ENCODE data around the gene SAMD8. TPM values are rescaled to one million over a fixed set of nuclear protein-coding genes. Genes with fewer than 3 reads are reported as not detected.
A peak's percentile ranks its signal among the peaks of the same experiment; 100 is the strongest.

The SAMD8 gene
- polyA plus RNA-seq, 3 donors = 13.0 to 18.8 (median 13.7) TPM

DNA sequence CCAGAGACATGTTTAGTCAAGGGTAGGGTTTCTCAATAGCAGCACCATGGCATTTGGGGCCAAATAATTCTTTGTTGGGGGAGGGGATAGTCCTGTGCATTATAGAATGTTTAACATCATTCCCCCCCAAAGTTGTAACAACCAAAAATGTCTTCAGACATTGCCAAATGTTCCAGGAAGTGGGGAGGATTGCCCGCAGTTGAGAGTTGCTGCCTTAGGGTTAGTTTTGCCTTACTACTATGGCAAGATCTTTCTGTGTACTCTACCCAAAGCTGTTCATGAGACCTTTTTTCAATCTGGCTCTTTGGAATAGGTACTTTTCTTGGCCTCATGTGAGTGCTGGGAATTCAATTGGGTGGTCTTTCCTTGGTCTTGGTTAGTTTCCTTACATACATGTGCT, 34.1 kb downstream of the SAMD8 start:
- H3K4me3 Mint-ChIP-seq = no peak overlapping the region
- peaks cover 28% of the 10 kb centered on the region for H3K4me1 Mint-ChIP-seq
- peaks cover 85% of the 10 kb centered on the region for H3K79me2 ChIP-seq (ENCODE audit: insufficient read depth, low read length)
- intact Hi-C loops (cut with micrococcal nuclease) = no loop called here
- peak overlapping the region; percentile 14 to 96 (median 91) for H3K27ac Mint-ChIP-seq
- H3K9me3 ChIP-seq (replicated peaks in 1 of 2; ENCODE audit: control insufficient read depth in 1 of 2, insufficient read depth in 1 of 2, low read length in 2 of 2) = no peaks in the 10 kb centered on the region
- H4K20me1 ChIP-seq (ENCODE audit: insufficient read depth, low read length) = peaks cover 84% of the 10 kb centered on the region
- H3K9ac ChIP-seq (ENCODE audit: insufficient read depth, low read length, poor library complexity, severe bottlenecking) = no peak overlapping the region
- no peak overlapping the region for H3K4me2 ChIP-seq (replicated peaks; ENCODE audit: extremely low read depth, low read length, poor library complexity, severe bottlenecking)
- no peak overlapping the region for H2AFZ ChIP-seq (ENCODE audit: insufficient read depth, low read depth, low read length, poor library complexity, severe bottlenecking)
- H3K4me1 ChIP-seq (ENCODE audit: control insufficient read depth in 1 of 2, insufficient read depth in 2 of 2, low read length in 2 of 2) = peaks cover 22 to 31% of the 10 kb centered on the region in 2 donors
- no peak overlapping the region for H3K4me3 ChIP-seq (replicated peaks in 1 of 3; ENCODE audit: low read depth in 2 of 3, low read length in 3 of 3)
- H3K9me3 Mint-ChIP-seq = no peaks in the 10 kb centered on the region
- H3K27me3 Mint-ChIP-seq (ENCODE audit: low read depth in 3 of 3) = no peaks in the 10 kb centered on the region
- peak overlapping the region in 1 of 2 donors; percentile 87 for H3K27ac ChIP-seq (ENCODE audit: low read depth in 1 of 2, low read length in 2 of 2)
- TF ChIP-seq, protein P1, sequence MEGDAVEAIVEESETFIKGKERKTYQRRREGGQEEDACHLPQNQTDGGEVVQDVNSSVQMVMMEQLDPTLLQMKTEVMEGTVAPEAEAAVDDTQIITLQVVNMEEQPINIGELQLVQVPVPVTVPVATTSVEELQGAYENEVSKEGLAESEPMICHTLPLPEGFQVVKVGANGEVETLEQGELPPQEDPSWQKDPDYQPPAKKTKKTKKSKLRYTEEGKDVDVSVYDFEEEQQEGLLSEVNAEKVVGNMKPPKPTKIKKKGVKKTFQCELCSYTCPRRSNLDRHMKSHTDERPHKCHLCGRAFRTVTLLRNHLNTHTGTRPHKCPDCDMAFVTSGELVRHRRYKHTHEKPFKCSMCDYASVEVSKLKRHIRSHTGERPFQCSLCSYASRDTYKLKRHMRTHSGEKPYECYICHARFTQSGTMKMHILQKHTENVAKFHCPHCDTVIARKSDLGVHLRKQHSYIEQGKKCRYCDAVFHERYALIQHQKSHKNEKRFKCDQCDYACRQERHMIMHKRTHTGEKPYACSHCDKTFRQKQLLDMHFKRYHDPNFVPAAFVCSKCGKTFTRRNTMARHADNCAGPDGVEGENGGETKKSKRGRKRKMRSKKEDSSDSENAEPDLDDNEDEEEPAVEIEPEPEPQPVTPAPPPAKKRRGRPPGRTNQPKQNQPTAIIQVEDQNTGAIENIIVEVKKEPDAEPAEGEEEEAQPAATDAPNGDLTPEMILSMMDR (IDR thresholded peaks at IDR 0.05) = no peak
- H3K27me3 ChIP-seq (ENCODE audit: control insufficient read depth in 2 of 2, insufficient read depth in 2 of 2, low read length in 2 of 2) = no peaks in the 10 kb centered on the region
- H3K36me3 Mint-ChIP-seq = peaks cover 6 to 12% of the 10 kb centered on the region in 2 donors
- peaks cover 3 to 6% of the 10 kb centered on the region in 2 donors for H3K36me3 ChIP-seq (replicated peaks in 1 of 2; ENCODE audit: control insufficient read depth in 1 of 2, insufficient read depth in 2 of 2, low read length in 2 of 2)
- WGBS (ENCODE audit: insufficient coverage) = 0% methylated on average over 1 of the region's 1 CpG
- DNase-seq = no peak

DNA sequence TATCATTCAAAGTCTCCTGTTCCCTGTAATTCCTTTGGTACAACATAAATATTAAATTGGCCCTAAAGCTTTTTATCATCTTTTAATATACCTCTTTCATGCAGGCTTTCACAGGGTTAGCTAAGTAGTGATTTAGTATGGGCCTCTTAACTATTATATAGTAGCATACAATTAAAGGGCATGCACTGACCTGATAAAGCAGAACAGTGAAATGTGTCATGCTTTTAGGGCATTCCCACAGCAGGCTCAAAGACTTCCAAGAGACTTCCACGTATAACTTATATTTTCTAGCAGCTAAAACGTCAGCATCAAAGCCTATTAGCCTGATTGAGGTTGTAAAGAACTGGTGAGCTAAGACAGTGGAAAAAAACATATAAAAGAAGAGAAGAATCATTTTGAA, 35.3 kb downstream of the SAMD8 start:
- Histone ChIP-seq H3K27ac (ENCODE audit: low read depth in 1 of 2, low read length in 2 of 2) (no peak overlapping the region), H2AFZ (ENCODE audit: insufficient read depth, low read depth, low read length, poor library complexity, severe bottlenecking) (no peak overlapping the region), H3K9ac (ENCODE audit: insufficient read depth, low read length, poor library complexity, severe bottlenecking) (no peak overlapping the region), H3K79me2 (ENCODE audit: insufficient read depth, low read length) (peaks cover 74% of the 10 kb centered on the region), H4K20me1 (ENCODE audit: insufficient read depth, low read length) (peaks cover 80% of the 10 kb centered on the region), H3K4me1 (ENCODE audit: control insufficient read depth in 1 of 2, insufficient read depth in 2 of 2, low read length in 2 of 2) (peaks cover 22 to 31% of the 10 kb centered on the region in 2 donors), H3K27me3 (ENCODE audit: control insufficient read depth in 2 of 2, insufficient read depth in 2 of 2, low read length in 2 of 2) (no peaks in the 10 kb centered on the region), H3K36me3 (replicated peaks in 1 of 2; ENCODE audit: control insufficient read depth in 1 of 2, insufficient read depth in 2 of 2, low read length in 2 of 2) (peaks cover 14 to 16% of the 10 kb centered on the region in 2 donors), H3K9me3 (replicated peaks in 1 of 2; ENCODE audit: control insufficient read depth in 1 of 2, insufficient read depth in 1 of 2, low read length in 2 of 2) (no peaks in the 10 kb centered on the region), H3K4me2 (replicated peaks; ENCODE audit: extremely low read depth, low read length, poor library complexity, severe bottlenecking) (no peak overlapping the region), H3K4me3 (replicated peaks in 1 of 3; ENCODE audit: low read depth in 2 of 3, low read length in 3 of 3) (no peak overlapping the region)
- Mint-ChIP-seq H3K27ac (no peak overlapping the region), H3K4me1 (peaks cover 28% of the 10 kb centered on the region), H3K9me3 (no peaks in the 10 kb centered on the region), H3K4me3 (no peak overlapping the region), H3K27me3 (ENCODE audit: low read depth in 3 of 3) (no peaks in the 10 kb centered on the region), H3K36me3 (peaks cover 11 to 21% of the 10 kb centered on the region in 2 donors)
- no peak for DNase-seq
- intact Hi-C loops (cut with micrococcal nuclease) = no loop called here
- WGBS (ENCODE audit: insufficient coverage) = 100% methylated on average over 1 of the region's 2 CpGs
- TF ChIP-seq, protein P1 (IDR thresholded peaks at IDR 0.05) = no peak

Data from CD14-positive monocyte (primary cell).